GM21526 (cell line): ENCODE data around the gene PLEKHN1.

ENCODE experiments used
- ATAC-seq: cut with Tn5 transposase; IDR thresholded peaks from one replicate; pipeline ENCODE4 v1.9.1; 2021; ENCODE audit warnings: moderate library complexity; ENCODE audit not compliant: unreplicated experiment, low FRiP score

Gene PLEKHN1

GRCh38 chr1:929712-930632 is 36.3 kb upstream of the PLEKHN1 start:
- ATAC-seq, result no peak

- no peak for ATAC-seq
These were observed 35.6 kb upstream of the PLEKHN1 start for GRCh38 chr1:930633-931138.

- ATAC-seq, result no peak
These were observed 34.7 kb upstream of the PLEKHN1 start for GRCh38 chr1:931380-932172.

DNA sequence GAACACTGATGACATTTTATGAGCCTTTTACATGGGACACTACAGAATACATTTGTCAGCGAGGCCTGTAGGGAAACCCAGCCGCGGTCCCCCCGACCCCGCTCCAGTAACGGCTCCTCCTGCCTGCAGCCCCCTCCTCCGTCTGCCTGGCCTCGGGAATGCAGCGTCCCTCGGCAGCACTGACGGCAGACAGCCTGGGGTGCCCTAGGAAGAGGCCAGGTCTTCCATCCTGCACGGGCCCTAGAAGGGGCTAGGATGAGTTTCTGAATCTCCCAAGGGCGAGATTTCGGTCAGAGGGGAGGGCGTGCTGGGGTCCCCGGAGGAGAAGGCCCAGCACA is 34.1 kb upstream of the PLEKHN1 start:
- no peak for ATAC-seq

DNA sequence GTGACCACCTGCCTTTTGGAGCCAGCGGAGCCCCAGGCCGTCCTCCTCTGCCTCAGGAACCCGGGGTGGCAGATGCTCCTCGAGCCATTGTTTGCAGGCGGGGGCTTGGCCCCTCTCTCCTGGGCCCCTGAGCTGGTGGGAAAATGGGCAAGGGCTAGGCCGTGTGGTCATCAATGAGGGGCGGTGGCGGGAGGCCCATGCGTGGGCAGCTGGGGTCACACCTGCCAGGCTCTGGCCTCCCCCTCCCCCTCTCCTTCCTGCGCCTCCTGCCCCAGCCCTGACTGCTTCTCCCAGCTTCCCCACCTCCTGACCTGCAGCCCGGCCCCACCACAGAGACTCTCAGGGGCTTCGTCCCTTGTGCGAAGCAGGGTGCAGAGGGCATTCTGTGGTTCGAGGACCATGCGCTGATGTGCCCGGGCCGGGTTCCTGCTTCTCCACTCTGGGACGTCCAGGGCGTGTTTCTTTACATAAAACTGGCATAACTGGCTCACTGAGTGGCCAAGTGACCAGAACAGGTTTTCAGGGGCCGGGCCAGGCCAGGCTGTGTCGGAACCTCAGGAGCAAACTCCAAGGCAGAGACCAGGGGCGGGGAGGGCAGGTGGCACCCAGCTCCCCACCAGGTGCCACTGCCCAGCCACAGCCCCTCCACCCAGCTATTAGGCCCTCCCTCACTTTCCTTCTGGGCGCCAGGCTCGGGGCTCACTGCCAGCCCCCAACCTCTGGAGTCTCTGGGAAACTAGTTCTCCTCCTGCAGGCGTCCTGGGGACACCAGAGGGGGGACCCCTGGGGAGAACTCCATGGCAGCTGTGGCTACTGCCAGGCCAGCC is 33.3 kb upstream of the PLEKHN1 start:
- ATAC-seq, result no peak

- no peak for ATAC-seq
These were observed 32.7 kb upstream of the PLEKHN1 start for GRCh38 chr1:933603-933940.

- no peak for ATAC-seq
These were observed 31.1 kb upstream of the PLEKHN1 start for GRCh38 chr1:934991-935750.

GRCh38 chr1:935751-936231 is 30.5 kb upstream of the PLEKHN1 start:
- no peak for ATAC-seq

- no peak for ATAC-seq
These were observed 29.7 kb upstream of the PLEKHN1 start for GRCh38 chr1:936348-937264.

DNA sequence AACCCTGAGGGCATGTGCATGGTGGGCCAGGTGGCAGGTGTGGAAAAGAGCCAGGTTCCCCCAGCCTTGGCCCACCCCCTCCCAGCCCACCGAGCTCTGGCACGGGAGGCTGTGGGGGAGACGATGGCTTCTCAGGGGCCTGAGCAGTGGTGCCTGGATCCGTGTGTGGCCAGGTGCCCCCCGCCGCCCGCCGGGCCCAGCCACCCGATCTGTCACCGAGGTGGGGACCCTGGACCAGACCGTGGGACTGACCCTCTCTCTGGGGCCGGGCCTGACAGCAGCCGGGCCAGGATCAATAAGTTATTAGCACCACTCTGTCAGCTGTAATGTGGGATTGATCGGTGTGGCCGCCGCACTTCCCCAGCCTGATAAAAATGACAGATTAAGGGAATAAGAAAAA is 28.8 kb upstream of the PLEKHN1 start:
- ATAC-seq, result no peak

GRCh38 chr1:938088-938683 is 28.1 kb upstream of the PLEKHN1 start:
- no peak for ATAC-seq

GRCh38 chr1:938711-939489 is 27.4 kb upstream of the PLEKHN1 start:
- ATAC-seq, result no peak

DNA sequence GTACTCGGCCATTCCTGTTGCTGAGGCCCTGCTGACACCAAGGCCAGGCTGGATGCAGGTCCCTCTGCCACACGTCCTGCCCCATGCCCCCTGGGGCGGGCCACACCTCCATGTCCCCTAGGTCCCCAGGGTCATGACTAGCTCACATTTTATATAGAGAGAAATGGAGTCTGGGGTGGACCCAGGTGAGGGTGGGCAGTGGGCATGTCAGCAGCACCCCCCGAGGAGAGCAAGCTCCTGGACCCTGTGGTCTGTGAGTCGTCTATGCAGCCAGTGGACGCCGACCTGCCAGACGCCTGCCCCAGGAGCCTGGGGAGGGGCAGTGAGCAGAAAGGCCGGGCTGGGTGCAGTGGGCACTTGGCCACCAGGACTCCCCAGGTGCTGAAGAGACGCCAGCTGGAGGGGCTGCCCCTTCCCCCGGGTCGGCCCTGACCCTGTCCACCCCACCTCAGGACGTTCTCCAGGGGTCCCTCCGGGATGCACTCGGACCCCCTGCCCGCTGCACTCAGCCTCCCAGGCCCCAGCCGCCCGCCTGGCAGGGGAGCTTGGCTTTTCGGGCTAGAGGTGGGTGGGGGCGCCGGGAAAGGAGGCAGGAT is 26.7 kb upstream of the PLEKHN1 start:
- no peak for ATAC-seq

- ATAC-seq, result no peak
These were observed 25.9 kb upstream of the PLEKHN1 start for GRCh38 chr1:940107-941014.

DNA sequence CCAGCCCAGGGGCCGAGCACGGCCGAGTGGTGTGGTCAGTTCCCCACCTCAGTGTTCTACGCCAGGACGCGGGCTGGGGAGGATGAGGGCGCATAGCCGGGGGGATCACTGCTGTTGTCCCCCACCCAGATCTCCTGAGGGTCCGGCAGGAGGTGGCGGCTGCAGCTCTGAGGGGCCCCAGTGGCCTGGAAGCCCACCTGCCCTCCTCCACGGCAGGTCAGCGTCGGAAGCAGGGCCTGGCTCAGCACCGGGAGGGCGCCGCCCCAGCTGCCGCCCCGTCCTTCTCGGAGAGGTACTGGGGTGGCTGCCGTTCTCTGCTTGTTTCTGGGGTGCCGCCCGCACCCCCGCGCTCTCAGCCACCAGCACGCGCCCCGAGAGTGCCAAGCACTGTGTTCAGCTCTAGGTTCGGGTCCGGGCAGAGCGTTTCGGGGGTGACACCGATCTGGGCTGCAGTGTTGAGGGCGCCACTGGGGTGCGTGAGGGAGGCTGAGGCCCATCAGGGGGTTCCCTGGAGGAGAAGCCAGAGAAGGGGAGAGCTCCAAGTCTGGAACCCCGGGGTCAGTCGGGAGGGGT is 25.2 kb upstream of the PLEKHN1 start:
- ATAC-seq, result no peak
